C4-2B (cell line): ENCODE data around the gene TWSG1.

Source experiments
- ZFX ChIP-seq: fragments of 450-650 bp; IDR thresholded peaks from 2 replicates; pipeline ENCODE4 v1.6.1; 2017
- TF ChIP-seq, protein P1 (sequence below): fragments of 450-650 bp; conservative IDR thresholded peaks from 2 replicates; pipeline ENCODE4 v1.5.1; 2017; ENCODE audit warnings: mild to moderate bottlenecking

DNA sequence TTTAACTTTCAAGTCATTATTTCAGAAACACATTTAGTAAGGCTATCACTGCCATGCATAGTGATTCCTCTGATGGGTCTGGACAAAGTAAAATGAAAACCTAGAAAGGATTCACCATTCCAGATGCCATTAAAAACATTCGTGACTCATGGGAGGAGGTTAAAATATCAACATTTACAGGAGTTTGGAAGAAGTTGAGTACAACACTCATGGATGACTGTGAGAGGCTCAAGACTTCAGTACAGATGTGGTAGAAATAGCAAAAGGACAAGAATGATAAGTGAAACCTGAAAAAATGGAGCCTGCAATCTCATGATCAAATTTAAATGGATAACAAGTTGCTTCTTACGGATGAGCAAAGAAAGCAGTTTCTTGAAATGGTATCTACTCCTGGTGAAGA is 5.8 kb upstream of the TWSG1 start:
- TF ChIP-seq, protein P1, sequence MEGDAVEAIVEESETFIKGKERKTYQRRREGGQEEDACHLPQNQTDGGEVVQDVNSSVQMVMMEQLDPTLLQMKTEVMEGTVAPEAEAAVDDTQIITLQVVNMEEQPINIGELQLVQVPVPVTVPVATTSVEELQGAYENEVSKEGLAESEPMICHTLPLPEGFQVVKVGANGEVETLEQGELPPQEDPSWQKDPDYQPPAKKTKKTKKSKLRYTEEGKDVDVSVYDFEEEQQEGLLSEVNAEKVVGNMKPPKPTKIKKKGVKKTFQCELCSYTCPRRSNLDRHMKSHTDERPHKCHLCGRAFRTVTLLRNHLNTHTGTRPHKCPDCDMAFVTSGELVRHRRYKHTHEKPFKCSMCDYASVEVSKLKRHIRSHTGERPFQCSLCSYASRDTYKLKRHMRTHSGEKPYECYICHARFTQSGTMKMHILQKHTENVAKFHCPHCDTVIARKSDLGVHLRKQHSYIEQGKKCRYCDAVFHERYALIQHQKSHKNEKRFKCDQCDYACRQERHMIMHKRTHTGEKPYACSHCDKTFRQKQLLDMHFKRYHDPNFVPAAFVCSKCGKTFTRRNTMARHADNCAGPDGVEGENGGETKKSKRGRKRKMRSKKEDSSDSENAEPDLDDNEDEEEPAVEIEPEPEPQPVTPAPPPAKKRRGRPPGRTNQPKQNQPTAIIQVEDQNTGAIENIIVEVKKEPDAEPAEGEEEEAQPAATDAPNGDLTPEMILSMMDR: no peak
- no peak for TF ChIP-seq ZFX
